Heart right ventricle (tissue), 16 donors: Measurements from ENCODE around the gene ZMIZ2. TPM values are rescaled to one million over a fixed set of nuclear protein-coding genes. Genes with fewer than 3 reads are reported as not detected.

ENCODE experiments used
- ATAC-seq, 8 donors: fragments of 200-7000 bp; cut with Tn5 transposase; one replicate each; pipeline ENCODE4 v1.9.1; 2020; ENCODE audit warnings: mild to moderate bottlenecking in 8 of 8, moderate library complexity in 8 of 8, moderate number of reproducible peaks in 1 of 8
- DNase-seq, 2 donors: peaks; one replicate each; pipeline ENCODE4 v3.0.0-alpha.2; 2020
- H3K27ac ChIP-seq, 10 donors: fragments of 200-600 bp; sonication (generic) in 2 of 10; one replicate each; pipeline versions ENCODE4 v1.5.0 to v1.8.0; 2020 to 2022; ENCODE audit warnings: mild to moderate bottlenecking in 3 of 10
- H3K27me3 ChIP-seq, 7 donors: fragments of 200-600 bp; one replicate each; pipeline ENCODE4 v1.8.0; 2021 to 2022; ENCODE audit warnings: mild to moderate bottlenecking in 2 of 7
- H3K36me3 ChIP-seq, 9 donors: fragments of 200-600 bp; sonication (generic) in 1 of 9; one replicate each; pipeline versions ENCODE4 v1.5.0 to v1.8.0; 2020 to 2022; ENCODE audit warnings: mild to moderate bottlenecking in 2 of 9
- H3K4me1 ChIP-seq, 9 donors: fragments of 200-600 bp; sonication (generic) in 1 of 9; one replicate each; pipeline versions ENCODE4 v1.5.0 to v1.8.0; 2020 to 2022; ENCODE audit warnings: mild to moderate bottlenecking in 4 of 9
- H3K4me3 ChIP-seq, 10 donors: fragments of 200-600 bp; sonication (generic) in 2 of 10; one replicate each; pipeline versions ENCODE4 v1.5.0 to v1.8.0; 2020 to 2022; ENCODE audit warnings: mild to moderate bottlenecking in 7 of 10, moderate library complexity in 2 of 10
- H3K9me3 ChIP-seq, 11 donors: fragments of 200-600 bp in 10 of 11; sonication (generic) in 2 of 11; one replicate each; pipeline versions ENCODE4 v1.5.0 to v1.8.0; 2013 to 2022; ENCODE audit warnings: mild to moderate bottlenecking in 2 of 11, control low read depth in 1 of 11, moderate library complexity in 1 of 11
- WGBS, 2 donors: extraction: QIAGEN DNeasy Blood & Tissue Kit; methylation state at CpG; one replicate each; pipeline ENCODE4 v1.1.7; 2013; ENCODE audit warnings: inconsistent platforms in 1 of 2; 5-methylcytosine and 5-hydroxymethylcytosine counted together
- intact Hi-C, 10 donors: fragments of 100-400 bp; cut with DNase I; formaldehyde crosslinking; loops; one replicate each; pipeline versions ENCODE4 v1.11.1 to v1.14.2; 2022
- polyA plus RNA-seq, 2 donors: library from polyadenylated mRNA; stranded (reverse); fragments of 200-250 nt; gene quantifications; one replicate each; pipeline ENCODE4 v1.2.3, GENCODE V29; 2013
- total RNA-seq, 10 donors: library from RNA; stranded (reverse); fragmentation: NEBNext Ultra II Directional in 3 of 10; extraction: Animal tissue kit (Norgen Biotek cat#: 25700) in 3 of 10; gene quantifications; one replicate each; pipeline versions ENCODE4 v1.2.1 to v1.2.4, GENCODE V29; 2021 to 2023
- TF ChIP-seq, protein P1 (sequence below), 9 donors: fragments of 200-600 bp; sonication (generic) in 2 of 9; IDR thresholded peaks; one replicate each; pipeline versions ENCODE4 v1.5.0 to v1.8.0; 2021 to 2022; ENCODE audit warnings: antibody characterized with exemption in 9 of 9, mild to moderate bottlenecking in 5 of 9, moderate library complexity in 1 of 9
- donor health status: Arrhythmogenic right ventricular cardiomyopathy.
- donor health status: ischemic (EF 13 %, LVEDD 7.1; RV severe dilation, severe dysfunction).
- donor health status: healthy with polysubstance abuse.
- donor health status: DM: no; HTN: yes; CAD: no.
- donor health status: DM: no; HTN: no; CAD: no.
- donor health status: ischemic (EF 25% LVEDD 6.9; RV normal size, moderate dysfunction).
- donor health status: ischemic (EF 25% LVEDD 5.7; RV mildly dilated, moderate dysfunction).
- donor health status: healthy.
- donor health status: DM: yes; HTN: yes; CAD: no.
- donor health status: Ischemic cardiomyopathy.
- donor health status: ischemic (EF 35%, LVEDD 5.7; RV mildly dilated, moderate dysfunction).
- donor health status: nonischemic (EF 11% LVEDD 7.7; RV severe dilation, severe dysfunction).
- donor health status: DM: yes; HTN: yes; CAD: no.
- donor health status: PGD.
- donor health status: ischemic (EF 29% LVEDD 5.4; RV normal size, mild dysfunction).
- donor health status: nonischemic (EF 23%, LVEDD 6.1; RV moderate dilation, normal function).

The ZMIZ2 gene
- total and polyA plus RNA-seq, 12 donors = 26.3 to 87.3 (median 47.9) TPM

DNA sequence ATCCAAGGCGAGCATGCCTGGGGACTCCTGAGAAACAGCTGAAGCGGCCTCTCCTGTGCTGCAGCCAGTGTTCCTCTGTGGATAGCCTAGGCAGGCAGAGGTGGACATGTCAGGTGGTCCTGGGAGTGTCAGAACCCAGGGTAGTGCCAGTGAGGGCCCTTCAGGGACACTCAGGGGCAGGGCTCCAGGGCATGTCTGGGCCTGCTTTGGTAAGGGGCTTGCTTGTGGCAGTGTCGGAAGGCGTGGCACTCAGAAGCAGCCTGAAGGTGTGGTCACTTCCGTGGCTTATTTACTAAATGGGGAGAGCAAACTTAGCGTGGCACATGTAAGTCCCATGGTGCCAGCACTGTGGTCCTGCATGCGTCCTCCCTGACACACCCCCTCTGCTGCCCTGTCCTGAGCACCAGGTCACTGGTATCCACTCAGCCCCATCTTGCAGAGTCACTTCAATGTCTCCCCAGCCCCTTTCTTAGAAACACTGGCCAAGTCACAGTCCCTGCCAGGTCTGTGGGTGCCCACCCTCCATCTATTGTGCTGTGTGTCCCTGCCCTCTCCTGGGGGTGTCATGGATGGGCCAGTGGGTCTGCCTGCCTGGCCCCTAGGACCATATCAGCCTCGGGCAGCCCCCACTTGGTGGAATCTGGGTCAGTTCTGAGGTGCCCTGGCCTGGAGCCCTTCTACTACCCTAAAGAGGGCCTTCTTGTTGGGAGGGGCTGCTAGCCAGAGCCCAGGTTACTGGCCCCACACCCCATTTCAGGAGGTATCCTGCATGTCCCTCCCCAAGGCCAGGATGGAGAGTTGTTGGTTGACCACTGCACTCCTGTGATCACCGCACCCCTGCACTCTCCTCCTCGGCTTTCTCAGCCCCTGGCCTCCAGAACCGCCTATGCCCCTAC is 6.4 kb downstream of the ZMIZ2 start:
- intact Hi-C loops = loop anchor here in 4 of 10 donors (5.0 to 10.0 kb wide), 4 partner anchors 37 to 170 kb away; partner anchors contain the start of genes H2AZ2 (in 1 of the 4), PPIA (in 1 of the 4) and TMED4 (in 1 of the 4)

DNA sequence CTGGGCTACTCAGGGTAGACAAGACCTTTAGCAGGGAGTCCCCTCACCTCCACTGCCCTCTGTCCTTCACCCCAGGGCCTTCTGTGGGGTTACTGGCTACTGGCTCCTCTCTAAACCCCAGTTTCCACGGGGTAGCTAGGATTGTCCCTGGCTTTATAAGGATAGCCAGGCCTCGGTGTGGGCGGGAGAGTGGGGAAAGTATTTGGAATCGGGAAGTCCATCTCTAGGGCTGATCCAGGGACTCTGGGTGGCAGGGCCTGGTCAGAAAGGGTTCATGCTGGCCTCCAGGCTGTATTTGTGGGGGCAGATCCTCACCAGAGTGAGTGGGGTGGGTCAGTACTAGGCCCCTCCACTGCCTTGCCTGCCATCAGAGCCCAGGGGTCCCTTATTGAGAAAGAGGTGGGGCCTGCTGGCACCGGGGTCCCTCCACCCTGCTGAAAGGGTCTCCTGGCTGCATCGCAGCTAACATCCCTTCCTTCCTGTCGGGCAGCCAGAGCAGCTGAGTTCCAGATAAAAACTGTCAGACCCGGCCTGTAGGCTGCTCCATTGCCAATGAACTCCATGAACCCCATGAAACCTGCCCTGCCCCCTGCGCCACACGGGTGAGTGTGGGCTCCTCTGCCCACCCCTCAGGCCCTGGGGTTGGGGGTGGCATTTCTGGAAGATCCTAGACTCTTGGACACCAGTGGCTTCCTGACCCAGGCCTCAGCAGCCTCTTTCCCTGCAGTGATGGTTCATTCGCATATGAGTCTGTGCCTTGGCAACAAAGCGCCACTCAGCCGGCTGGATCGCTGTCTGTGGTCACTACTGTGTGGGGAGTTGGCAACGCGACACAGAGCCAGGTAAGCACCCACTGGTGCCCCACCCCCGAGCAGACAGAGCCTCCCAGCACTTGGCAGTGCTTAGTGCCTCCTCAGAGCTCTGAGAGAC is 7.3 kb downstream of the ZMIZ2 start:
- Histone ChIP-seq H3K27ac (peak overlapping the region in 9 of 10 donors; percentile 10 to 50 (median 37)), H3K4me3 (no peak overlapping the region), H3K36me3 (peaks cover 0 to 55% (median 13%) of the 10 kb centered on the region in 9 donors), H3K27me3 (no peaks in the 10 kb centered on the region), H3K4me1 (peaks cover 28 to 67% (median 53%) of the 10 kb centered on the region in 9 donors), H3K9me3 (no peaks in the 10 kb centered on the region)
- WGBS, 2 donors = 56% methylated on average over 17 of the region's 17 CpGs
- intact Hi-C loops = loop anchor here in 1 of 10 donors (10.0 kb wide), 1 partner anchor 171 kb away; the partner anchor contains the start of gene TMED4
- TF ChIP-seq, protein P1, sequence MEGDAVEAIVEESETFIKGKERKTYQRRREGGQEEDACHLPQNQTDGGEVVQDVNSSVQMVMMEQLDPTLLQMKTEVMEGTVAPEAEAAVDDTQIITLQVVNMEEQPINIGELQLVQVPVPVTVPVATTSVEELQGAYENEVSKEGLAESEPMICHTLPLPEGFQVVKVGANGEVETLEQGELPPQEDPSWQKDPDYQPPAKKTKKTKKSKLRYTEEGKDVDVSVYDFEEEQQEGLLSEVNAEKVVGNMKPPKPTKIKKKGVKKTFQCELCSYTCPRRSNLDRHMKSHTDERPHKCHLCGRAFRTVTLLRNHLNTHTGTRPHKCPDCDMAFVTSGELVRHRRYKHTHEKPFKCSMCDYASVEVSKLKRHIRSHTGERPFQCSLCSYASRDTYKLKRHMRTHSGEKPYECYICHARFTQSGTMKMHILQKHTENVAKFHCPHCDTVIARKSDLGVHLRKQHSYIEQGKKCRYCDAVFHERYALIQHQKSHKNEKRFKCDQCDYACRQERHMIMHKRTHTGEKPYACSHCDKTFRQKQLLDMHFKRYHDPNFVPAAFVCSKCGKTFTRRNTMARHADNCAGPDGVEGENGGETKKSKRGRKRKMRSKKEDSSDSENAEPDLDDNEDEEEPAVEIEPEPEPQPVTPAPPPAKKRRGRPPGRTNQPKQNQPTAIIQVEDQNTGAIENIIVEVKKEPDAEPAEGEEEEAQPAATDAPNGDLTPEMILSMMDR (IDR thresholded peaks at IDR 0.05) = no peak
- DNase-seq (no peak), ATAC-seq (peak in 5 of 8 donors; percentile 9 to 20 (median 9))

More for the DNA sequence above, 6.4 kb downstream of the ZMIZ2 start:
- DNase-seq (no peak), ATAC-seq (no peak)
- 86 to 90% methylated on average over 11 of the region's 11 CpGs for WGBS, 2 donors
- Histone ChIP-seq H3K36me3 (peaks cover 0 to 48% (median 13%) of the 10 kb centered on the region in 9 donors), H3K4me3 (no peak overlapping the region), H3K27me3 (no peaks in the 10 kb centered on the region), H3K27ac (peak overlapping the region in 7 of 10 donors; percentile 21 to 49 (median 31)), H3K4me1 (peaks cover 32 to 77% (median 63%) of the 10 kb centered on the region in 9 donors), H3K9me3 (no peaks in the 10 kb centered on the region)
- TF ChIP-seq, protein P1 (IDR thresholded peaks at IDR 0.05) = no peak

DNA sequence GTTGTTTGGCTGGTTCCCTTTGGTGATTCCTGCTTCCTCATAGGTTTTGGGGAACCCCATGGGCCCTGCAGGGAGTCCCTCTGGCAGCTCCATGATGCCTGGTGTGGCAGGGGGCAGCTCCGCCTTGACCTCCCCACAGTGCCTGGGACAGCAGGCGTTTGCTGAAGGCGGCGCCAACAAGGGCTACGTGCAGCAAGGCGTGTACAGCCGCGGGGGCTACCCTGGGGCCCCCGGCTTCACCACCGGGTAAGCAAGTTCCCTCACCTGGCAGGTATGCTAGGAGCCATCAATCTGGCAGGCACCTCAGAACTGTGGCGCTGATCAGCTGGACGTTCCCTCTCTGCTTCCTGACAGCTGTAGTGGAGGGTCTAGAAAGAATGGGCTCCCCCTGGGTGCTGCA is 8.3 kb downstream of the ZMIZ2 start:
- 80 to 91% methylated on average over 12 of the region's 12 CpGs for WGBS, 2 donors

More for the DNA sequence above, 8.3 kb downstream of the ZMIZ2 start:
- Histone ChIP-seq H3K27me3 (no peaks in the 10 kb centered on the region), H3K36me3 (peaks cover 0 to 61% (median 13%) of the 10 kb centered on the region in 9 donors), H3K4me1 (peaks cover 28 to 59% (median 44%) of the 10 kb centered on the region in 9 donors), H3K9me3 (no peaks in the 10 kb centered on the region), H3K4me3 (no peak overlapping the region), H3K27ac (peak overlapping the region in 3 of 10 donors; percentile 7 to 37 (median 31))
- TF ChIP-seq, protein P1 (IDR thresholded peaks at IDR 0.05) = no peak
- peak in 1 of 8 donors; percentile 5 for ATAC-seq
- intact Hi-C loops = loop anchor here in 1 of 10 donors (10.0 kb wide), 1 partner anchor 172 kb away; the partner anchor contains the start of gene TMED4
- DNase-seq = no peak
